Measurements from ENCODE around the gene PDC.

PDC gene

DNA sequence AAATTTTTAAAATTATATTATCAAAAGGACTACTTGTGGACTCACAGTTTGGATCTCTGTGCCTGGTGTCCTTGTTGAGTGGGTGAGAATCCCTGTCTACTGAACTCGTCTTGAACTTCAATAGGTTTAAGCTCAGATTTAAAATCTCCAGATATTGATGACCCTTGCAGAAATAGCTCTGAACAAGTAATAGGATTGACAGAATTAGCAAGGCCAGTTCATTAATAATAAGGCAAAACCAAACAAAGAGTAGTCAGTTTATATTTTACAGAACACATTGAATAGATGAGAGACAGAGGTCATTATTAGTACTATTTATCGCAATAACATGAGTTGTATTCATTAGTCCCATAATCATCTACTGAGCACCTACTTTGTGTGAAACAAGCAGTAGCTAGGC is at the start of gene PDC:
TSS of gene PDC (minus strand) at position 101 of the 400 bp plus-strand sequence. CDS start 11,655 bp downstream, outside the sequence.
- DNase-seq (ENCODE audit: low read depth in 2 of 2) = no peak

GRCh38 chr1:186503190-186503589 is 42.3 kb upstream of the PDC start:
- no peak for DNase-seq (ENCODE audit: low read depth in 2 of 2)

- no peak for DNase-seq (ENCODE audit: low read depth in 2 of 2)
Observed at GRCh38 chr1:186502087-186502486, 41.2 kb upstream of the PDC start.

- DNase-seq (ENCODE audit: low read depth in 2 of 2) = no peak
Observed at GRCh38 chr1:186500804-186501203, 39.9 kb upstream of the PDC start.

- DNase-seq (ENCODE audit: low read depth in 2 of 2) = no peak
Observed at GRCh38 chr1:186499571-186499970, 38.7 kb upstream of the PDC start.

GRCh38 chr1:186498695-186499389 is 37.9 kb upstream of the PDC start:
- DNase-seq (ENCODE audit: low read depth in 2 of 2) = no peak

- DNase-seq (ENCODE audit: low read depth in 2 of 2) = no peak
Observed at GRCh38 chr1:186498071-186498470, 37.2 kb upstream of the PDC start.

- DNase-seq (ENCODE audit: low read depth in 2 of 2) = no peak
Observed at GRCh38 chr1:186497651-186498050, 36.7 kb upstream of the PDC start.

- DNase-seq (ENCODE audit: low read depth in 2 of 2) = no peak
Observed at GRCh38 chr1:186496171-186496851, 35.4 kb upstream of the PDC start.

- no peak for DNase-seq (ENCODE audit: low read depth in 2 of 2)
Observed at GRCh38 chr1:186494832-186495271, 33.9 kb upstream of the PDC start.

GRCh38 chr1:186492531-186493291 is 31.8 kb upstream of the PDC start:
- no peak for DNase-seq (ENCODE audit: low read depth in 2 of 2)

DNA sequence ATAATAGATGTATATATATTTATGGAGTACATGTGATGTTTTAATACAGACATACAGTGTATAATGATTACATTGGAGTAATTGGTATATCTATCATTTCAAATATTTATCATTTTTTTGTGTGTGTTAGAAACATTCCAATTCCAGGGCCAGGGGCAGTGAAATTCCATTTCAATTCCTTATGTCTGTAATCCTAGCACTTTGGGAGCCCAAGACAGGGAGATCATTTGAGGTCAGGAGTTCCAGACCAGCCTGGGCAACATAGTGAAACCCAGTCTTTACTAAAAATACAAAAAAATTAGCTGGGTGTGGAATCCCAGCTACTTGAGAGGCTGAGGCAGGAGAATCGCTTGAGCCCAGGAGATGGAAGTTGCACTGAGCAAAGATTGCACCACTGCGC is 30.4 kb upstream of the PDC start:
- no peak for DNase-seq (ENCODE audit: low read depth in 2 of 2)

DNA sequence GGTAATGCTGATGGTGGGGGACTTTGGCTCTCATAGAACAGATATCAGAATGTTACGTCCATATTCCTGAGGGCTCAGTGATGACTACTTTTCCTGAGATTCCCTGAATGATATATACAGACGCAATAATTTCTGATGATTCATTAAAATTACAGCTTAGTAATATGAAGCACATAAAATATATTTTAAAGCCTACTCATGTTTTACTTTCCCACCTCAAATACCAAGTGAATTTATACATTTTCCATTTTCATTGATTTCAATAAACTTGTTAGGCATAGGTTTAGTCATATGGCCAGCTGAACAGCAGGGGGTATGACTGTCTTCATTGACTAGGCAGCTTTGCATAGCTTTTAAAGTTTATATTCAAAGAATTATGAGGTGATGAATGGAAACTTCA is 26.2 kb upstream of the PDC start:
- no peak for DNase-seq (ENCODE audit: low read depth in 2 of 2)

- DNase-seq (ENCODE audit: low read depth in 2 of 2) = no peak
Observed at GRCh38 chr1:186486061-186486460, 25.1 kb upstream of the PDC start.

DNA sequence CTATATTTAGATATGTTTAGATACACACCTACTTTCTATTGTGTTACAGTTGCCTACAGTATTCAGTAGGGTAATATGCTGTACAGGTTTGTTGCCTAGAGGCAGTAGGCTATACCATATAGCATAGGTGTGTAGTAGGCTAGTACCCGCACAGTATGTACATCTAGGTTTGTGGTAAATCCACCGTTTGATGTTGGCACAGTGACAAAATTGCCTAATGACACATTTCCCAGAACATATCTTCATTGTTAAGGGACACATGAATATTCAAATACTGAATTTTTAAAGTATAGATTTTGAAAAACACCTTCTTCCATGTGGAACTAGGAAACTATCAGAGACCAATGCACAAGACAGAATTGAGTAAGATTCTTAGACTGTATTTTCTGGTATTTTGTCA is 22.6 kb upstream of the PDC start:
- no peak for DNase-seq (ENCODE audit: low read depth in 2 of 2)

GRCh38 chr1:186482661-186483255 is 21.8 kb upstream of the PDC start:
- no peak for DNase-seq (ENCODE audit: low read depth in 2 of 2)

DNA sequence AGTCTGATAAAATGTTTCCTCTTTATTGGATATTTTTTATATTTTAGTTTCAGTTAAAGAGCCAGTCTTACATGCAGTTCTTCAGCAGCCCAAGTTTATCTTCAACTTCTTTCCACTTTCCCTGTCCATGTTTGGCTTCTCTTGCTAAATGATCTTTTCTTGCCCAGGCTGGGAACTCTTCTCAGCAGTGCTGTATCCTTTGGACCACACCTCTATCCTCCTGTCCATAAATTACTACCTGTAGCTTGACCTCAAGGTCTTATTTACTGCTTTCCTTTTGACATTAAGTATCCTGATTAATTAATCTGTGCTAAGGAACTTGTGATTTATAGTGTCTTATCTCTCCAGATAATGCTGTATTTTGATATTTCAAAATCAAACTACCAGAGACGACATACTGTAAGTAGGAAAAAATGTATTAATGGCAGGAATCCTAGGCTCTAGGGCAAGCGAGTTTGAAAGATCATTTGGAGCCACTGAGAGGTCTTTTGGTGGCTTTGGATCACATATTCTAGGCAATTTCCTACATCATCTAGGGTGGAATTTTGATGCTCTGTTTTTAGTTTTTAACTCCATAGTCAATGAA is 20.5 kb upstream of the PDC start:
- no peak for DNase-seq (ENCODE audit: low read depth in 2 of 2)

- DNase-seq (ENCODE audit: low read depth in 2 of 2) = no peak
Observed at GRCh38 chr1:186479162-186479561, 18.2 kb upstream of the PDC start.

GRCh38 chr1:186476264-186477040 is 15.5 kb upstream of the PDC start:
- DNase-seq (ENCODE audit: low read depth in 2 of 2) = no peak

- no peak for DNase-seq (ENCODE audit: low read depth in 2 of 2)
Observed at GRCh38 chr1:186474208-186474607, 13.3 kb upstream of the PDC start.

DNA sequence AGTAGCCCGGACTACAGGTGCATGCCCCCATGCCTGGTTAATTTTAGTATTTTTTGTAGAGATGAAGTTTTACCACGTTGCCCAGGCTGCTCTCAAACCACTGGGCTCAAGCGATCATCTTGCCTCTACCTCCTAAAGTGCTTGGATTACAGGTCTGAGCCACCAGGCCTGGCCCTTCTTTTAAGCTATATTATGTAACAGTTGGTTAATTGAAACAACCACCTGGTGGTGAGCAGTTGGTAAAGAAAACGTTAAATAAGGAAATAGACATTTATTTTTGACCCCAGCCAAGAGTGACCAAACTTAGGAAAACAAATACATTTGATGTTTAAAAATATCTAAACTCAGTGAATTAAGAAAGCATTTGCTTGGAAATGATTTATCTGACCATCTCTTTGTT is 12.1 kb upstream of the PDC start:
- DNase-seq (ENCODE audit: low read depth in 2 of 2) = no peak

Data from stimulated activated CD8-positive, alpha-beta memory T cell treated with anti-CD3 and anti-CD28 coated beads, Interleukin-2, amount 100 ng/mL, for 1 hour (primary cell).